Ishikawa (cell line): Measurements from ENCODE around the gene MTHFD1.

Experiments
- CEBPB ChIP-seq: IDR thresholded peaks from 2 replicates; pipeline ENCODE4 v1.6.1; 2012
- CREB1 ChIP-seq: IDR thresholded peaks from 2 replicates; pipeline ENCODE4 v1.6.1; 2012; ENCODE audit warnings: low read depth
- EGR1 ChIP-seq: IDR thresholded peaks from 2 replicates; pipeline ENCODE4 v1.6.1; 2012
- EP300 ChIP-seq: IDR thresholded peaks from 2 replicates; pipeline ENCODE4 v1.6.1; 2012; ENCODE audit warnings: borderline replicate concordance
- FOXM1 ChIP-seq: IDR thresholded peaks from 2 replicates; pipeline ENCODE4 v1.6.1; 2012; ENCODE audit warnings: low read depth, borderline replicate concordance
- NFIC ChIP-seq: IDR thresholded peaks from 2 replicates; pipeline ENCODE4 v1.6.1; 2012
- RAD21 ChIP-seq: IDR thresholded peaks from 2 replicates; pipeline ENCODE4 v1.6.1; 2012; ENCODE audit warnings: low read depth
- TAF1 ChIP-seq: IDR thresholded peaks from 2 replicates; pipeline ENCODE4 v1.6.1; 2012; ENCODE audit warnings: low read depth, mild to moderate bottlenecking
- TCF12 ChIP-seq: IDR thresholded peaks from 2 replicates; pipeline ENCODE4 v1.6.1; 2012; ENCODE audit warnings: low read depth
- TEAD4 ChIP-seq: IDR thresholded peaks from 2 replicates; pipeline ENCODE4 v1.6.1; 2012
- USF1 ChIP-seq: IDR thresholded peaks from 2 replicates; pipeline ENCODE4 v1.6.1; 2012
- YY1 ChIP-seq: IDR thresholded peaks from 2 replicates; pipeline ENCODE4 v1.6.1; 2012; ENCODE audit warnings: low read depth
- ZBTB7A ChIP-seq: IDR thresholded peaks from 2 replicates; pipeline ENCODE4 v1.6.1; 2012; ENCODE audit warnings: low read depth
- TF ChIP-seq, protein P1 (sequence below): IDR thresholded peaks from 2 replicates; pipeline ENCODE4 v1.6.1; 2012
- TF ChIP-seq, protein P2 (sequence below): IDR thresholded peaks from 2 replicates; pipeline ENCODE4 v1.6.1; 2012; ENCODE audit warnings: low read depth, mild to moderate bottlenecking

Gene MTHFD1

DNA sequence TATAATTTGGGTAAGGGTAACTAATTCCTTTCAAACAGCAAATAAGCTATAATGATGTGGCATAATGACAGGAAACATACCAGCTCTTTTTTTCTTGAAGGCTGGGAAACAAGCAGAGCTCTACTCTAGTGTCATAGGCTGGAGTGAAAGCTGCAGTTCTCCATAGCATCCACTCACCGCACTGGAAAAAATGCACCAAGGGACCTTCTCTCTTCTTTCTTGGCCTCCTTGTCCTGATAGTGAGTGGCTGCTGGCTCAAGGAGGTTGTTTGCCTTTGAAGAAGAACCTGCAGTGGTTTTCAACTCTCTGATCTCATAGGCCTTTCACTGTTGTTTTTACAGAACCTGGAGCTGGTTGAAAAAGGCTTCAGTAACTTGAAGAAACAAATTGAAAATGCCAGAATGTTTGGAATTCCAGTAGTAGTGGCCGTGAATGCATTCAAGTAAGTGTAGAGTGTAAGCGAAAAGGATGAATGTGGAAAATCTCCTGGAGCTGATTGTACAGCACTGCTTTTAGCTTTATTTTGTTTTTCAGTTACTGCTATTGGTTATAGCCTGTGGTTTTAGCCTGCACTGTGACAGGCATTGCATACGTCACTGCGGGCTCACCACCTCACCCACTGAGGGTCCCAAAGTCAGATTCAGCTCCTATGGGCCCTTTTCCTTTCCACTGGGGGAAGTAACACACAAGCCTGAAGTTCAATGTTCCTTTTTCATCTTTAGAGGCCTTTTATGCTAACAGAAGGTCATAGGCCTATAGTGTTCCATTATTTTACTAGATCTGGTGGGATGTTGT, 59.9 kb downstream of the MTHFD1 start:
- TF ChIP-seq EGR1 (no peak), ZBTB7A (no peak)

DNA sequence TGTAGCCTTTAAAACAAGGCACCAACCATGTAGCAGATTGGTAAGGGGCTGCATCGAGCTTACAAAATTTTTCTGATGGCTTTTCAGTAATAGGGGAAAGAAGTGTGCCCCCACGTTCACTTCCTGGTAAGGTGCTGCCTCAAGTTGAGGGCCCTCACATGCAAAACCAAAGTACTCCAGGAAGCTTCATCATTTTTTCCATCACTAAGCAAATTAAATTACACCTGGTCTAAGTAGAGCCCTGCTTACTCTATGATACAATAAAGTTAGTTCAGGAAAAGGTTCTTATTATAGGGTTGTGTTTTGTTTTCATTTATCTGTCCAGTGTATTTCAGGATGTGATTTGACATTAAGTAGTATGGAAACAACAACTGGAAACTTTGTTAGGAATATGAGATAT, 62.1 kb downstream of the MTHFD1 start:
- TF ChIP-seq ZBTB7A: no peak
- TF ChIP-seq, protein P1, sequence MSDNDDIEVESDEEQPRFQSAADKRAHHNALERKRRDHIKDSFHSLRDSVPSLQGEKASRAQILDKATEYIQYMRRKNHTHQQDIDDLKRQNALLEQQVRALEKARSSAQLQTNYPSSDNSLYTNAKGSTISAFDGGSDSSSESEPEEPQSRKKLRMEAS: no peak
- no peak for TF ChIP-seq TEAD4
- TF ChIP-seq, protein P2, sequence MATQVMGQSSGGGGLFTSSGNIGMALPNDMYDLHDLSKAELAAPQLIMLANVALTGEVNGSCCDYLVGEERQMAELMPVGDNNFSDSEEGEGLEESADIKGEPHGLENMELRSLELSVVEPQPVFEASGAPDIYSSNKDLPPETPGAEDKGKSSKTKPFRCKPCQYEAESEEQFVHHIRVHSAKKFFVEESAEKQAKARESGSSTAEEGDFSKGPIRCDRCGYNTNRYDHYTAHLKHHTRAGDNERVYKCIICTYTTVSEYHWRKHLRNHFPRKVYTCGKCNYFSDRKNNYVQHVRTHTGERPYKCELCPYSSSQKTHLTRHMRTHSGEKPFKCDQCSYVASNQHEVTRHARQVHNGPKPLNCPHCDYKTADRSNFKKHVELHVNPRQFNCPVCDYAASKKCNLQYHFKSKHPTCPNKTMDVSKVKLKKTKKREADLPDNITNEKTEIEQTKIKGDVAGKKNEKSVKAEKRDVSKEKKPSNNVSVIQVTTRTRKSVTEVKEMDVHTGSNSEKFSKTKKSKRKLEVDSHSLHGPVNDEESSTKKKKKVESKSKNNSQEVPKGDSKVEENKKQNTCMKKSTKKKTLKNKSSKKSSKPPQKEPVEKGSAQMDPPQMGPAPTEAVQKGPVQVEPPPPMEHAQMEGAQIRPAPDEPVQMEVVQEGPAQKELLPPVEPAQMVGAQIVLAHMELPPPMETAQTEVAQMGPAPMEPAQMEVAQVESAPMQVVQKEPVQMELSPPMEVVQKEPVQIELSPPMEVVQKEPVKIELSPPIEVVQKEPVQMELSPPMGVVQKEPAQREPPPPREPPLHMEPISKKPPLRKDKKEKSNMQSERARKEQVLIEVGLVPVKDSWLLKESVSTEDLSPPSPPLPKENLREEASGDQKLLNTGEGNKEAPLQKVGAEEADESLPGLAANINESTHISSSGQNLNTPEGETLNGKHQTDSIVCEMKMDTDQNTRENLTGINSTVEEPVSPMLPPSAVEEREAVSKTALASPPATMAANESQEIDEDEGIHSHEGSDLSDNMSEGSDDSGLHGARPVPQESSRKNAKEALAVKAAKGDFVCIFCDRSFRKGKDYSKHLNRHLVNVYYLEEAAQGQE: no peak
- TF ChIP-seq EGR1: no peak
- no peak for TF ChIP-seq CREB1

DNA sequence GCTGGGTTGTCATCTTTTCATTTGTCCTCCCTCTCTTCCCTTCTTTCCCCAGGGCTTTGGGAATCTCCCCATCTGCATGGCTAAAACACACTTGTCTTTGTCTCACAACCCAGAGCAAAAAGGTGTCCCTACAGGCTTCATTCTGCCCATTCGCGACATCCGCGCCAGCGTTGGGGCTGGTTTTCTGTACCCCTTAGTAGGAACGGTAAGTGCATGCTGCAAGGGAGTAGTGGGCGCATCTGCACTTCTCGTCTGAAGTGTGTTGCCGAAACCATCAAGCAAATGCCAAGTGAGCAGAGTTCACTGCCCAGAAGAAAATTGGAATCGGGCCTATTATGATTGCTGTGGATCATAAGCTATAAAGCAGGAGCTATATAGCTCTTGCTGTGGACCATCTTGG, 66.5 kb downstream of the MTHFD1 start:
- TF ChIP-seq FOXM1: no peak
- no peak for TF ChIP-seq TAF1
- TF ChIP-seq YY1: no peak
- no peak for TF ChIP-seq ZBTB7A
- no peak for TF ChIP-seq EGR1
- TF ChIP-seq, protein P2: no peak
- TF ChIP-seq EP300: no peak
- no peak for TF ChIP-seq CEBPB
- no peak for TF ChIP-seq RAD21
- no peak for TF ChIP-seq USF1
- TF ChIP-seq TEAD4: no peak
- TF ChIP-seq NFIC: no peak
- TF ChIP-seq, protein P1: no peak
- TF ChIP-seq TCF12: no peak
- no peak for TF ChIP-seq CREB1

DNA sequence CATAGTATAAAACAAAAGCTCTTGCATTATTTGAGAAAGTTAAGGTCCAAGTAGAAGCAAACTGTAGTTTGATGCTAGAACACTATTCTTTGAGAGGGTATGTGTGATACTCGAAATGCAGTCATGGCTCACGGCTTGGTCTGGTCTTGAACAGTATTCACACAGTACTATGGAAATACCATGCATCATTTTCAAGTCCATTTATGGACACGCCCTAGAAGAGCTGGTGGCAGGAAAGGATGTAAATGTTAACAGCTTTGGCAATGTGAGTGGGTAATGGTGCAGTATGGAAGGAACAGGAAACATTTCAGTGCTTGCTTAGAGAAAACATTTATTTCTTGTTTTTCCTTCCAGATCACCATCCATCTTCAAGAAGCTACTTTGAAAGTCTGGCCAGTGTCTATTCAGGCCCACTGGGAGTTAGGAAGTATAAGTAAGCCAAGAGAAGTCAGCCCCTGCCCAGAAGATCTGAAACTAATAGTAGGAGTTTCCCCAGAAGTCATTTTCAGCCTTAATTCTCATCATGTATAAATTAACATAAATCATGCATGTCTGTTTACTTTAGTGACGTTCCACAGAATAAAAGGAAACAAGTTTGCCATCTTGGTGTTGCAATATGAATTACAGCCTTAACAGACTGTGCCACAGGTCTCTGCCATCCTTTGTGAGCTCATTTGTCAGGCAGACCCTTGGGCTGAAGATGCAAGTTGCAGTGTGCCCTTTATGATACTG, 71.4 kb downstream of the MTHFD1 start:
- TF ChIP-seq TEAD4: no peak
- TF ChIP-seq, protein P1: no peak
- no peak for TF ChIP-seq CEBPB
- TF ChIP-seq USF1: no peak
- no peak for TF ChIP-seq NFIC
- TF ChIP-seq EGR1: no peak
- no peak for TF ChIP-seq TCF12
- no peak for TF ChIP-seq CREB1
- no peak for TF ChIP-seq EP300
- TF ChIP-seq ZBTB7A: no peak
- no peak for TF ChIP-seq FOXM1
- TF ChIP-seq TAF1: no peak
- TF ChIP-seq, protein P2: no peak
- TF ChIP-seq RAD21: no peak
- no peak for TF ChIP-seq YY1
